Prostate gland (tissue), 2 donors: Measurements from ENCODE around the gene PML. TPM values are rescaled to one million over a fixed set of nuclear protein-coding genes. Genes with fewer than 3 reads are reported as not detected.
"Not testable (repeated sequence)": the region's sequence is repeated elsewhere in the genome, so short reads cannot be mapped to it uniquely, and the experiment has no call there.

Experiments
- DNase-seq: peaks from one replicate; pipeline ENCODE4 v3.0.0-alpha.2; 2019; ENCODE audit warnings: low spot score
- H3K27ac ChIP-seq, 2 donors: fragments of 200-600 bp; sonication (generic); 2 replicates each; pipeline ENCODE4 v1.5.1; 2017 to 2019
- H3K27me3 ChIP-seq: fragments of 200-600 bp; sonication (generic); replicated peaks from 2 replicates; pipeline ENCODE4 v1.5.1; 2019; ENCODE audit not compliant: insufficient read depth
- H3K36me3 ChIP-seq, 2 donors: fragments of 200-600 bp; sonication (generic); 1 replicate in 1 of 2; 2 replicates in 1 of 2; pipeline versions ENCODE4 v1.5.1 to v1.8.1; 2017 to 2019
- H3K4me1 ChIP-seq: fragments of 200-600 bp; sonication (generic); replicated peaks from 2 replicates; pipeline ENCODE4 v1.5.1; 2019
- H3K4me3 ChIP-seq, 2 donors: fragments of 200-600 bp; sonication (generic); 2 replicates each; pipeline ENCODE4 v1.5.1; 2017 to 2019
- H3K9me3 ChIP-seq: fragments of 200-600 bp; sonication (generic); 2 replicates; pipeline ENCODE4 v1.5.1; 2017
- WGBS: methylation state at CpG from one replicate; pipeline ENCODE4 v1.1.5; 2018; 5-methylcytosine and 5-hydroxymethylcytosine counted together
- intact Hi-C: fragments of 100-400 bp; cut with DNase I; formaldehyde crosslinking; loops from one replicate; pipeline ENCODE4 v1.14.2; 2022
- small RNA-seq, 2 donors: library from RNA; depleted of rRNA; stranded (forward); fragments of <200 nt; gene quantifications; one replicate each; pipeline ENCODE3, GENCODE V24; 2016
- total RNA-seq, 2 donors: library from RNA; depleted of rRNA; stranded (reverse); fragments of >200 nt; gene quantifications; one replicate each; pipeline ENCODE4 v1.1.0, GENCODE V29; 2016

PML gene
- total RNA-seq, 2 donors from 2014 or later: 67.5 to 122 TPM

DNA sequence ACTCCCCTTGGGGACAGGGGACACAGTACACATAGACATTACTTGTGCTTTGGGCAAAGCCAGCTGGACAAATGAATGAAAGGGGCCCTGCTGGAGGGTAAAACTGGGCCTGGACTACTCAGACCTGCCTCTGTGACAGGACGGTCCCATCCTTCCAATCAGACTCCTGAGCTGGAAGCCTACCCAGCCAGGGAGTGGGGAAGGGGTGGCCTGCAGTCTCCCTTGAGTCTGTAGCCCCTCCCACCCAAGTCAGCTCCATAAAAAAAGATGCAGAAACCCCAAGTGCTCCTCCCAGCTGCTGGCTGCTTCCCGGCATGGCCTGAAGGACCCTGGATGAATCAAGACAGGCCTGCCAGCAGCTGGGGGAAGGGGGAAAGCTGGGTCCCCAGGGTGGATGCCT, 100.1 kb downstream of the PML start:
- DNase-seq, intact Hi-C loops, H3K9me3 ChIP-seq, H3K27ac ChIP-seq, H3K27me3 ChIP-seq, H3K4me1 ChIP-seq, H3K4me3 ChIP-seq, H3K36me3 ChIP-seq: not testable (repeated sequence)
- WGBS: no CpG with 5 or more reads among the region's 2 CpGs

DNA sequence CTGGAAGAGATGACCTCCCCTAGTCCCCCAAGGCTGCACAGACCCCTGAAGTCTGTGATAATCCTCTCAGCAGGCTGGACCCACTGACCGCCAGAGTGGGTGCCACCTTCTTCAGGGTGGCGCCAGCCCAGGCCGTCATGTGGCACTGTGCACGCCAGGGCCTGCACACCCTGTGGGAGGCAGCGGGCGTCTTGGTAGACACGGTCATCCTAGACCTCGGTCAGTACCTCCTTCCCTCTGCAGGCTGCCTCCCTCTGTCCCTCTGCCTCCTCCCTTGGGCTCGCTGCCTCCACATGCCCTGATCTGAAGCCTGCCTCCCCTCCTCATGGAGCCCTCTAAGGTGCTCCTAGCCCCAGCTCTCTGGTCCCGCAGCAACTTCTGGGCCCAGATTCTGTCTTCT, 101.1 kb downstream of the PML start:
- H3K4me3 ChIP-seq, H3K4me1 ChIP-seq, H3K27ac ChIP-seq, H3K9me3 ChIP-seq, DNase-seq, H3K36me3 ChIP-seq, H3K27me3 ChIP-seq, intact Hi-C loops: not testable (repeated sequence)
- 72% methylated on average over 7 of the region's 10 CpGs for WGBS

DNA sequence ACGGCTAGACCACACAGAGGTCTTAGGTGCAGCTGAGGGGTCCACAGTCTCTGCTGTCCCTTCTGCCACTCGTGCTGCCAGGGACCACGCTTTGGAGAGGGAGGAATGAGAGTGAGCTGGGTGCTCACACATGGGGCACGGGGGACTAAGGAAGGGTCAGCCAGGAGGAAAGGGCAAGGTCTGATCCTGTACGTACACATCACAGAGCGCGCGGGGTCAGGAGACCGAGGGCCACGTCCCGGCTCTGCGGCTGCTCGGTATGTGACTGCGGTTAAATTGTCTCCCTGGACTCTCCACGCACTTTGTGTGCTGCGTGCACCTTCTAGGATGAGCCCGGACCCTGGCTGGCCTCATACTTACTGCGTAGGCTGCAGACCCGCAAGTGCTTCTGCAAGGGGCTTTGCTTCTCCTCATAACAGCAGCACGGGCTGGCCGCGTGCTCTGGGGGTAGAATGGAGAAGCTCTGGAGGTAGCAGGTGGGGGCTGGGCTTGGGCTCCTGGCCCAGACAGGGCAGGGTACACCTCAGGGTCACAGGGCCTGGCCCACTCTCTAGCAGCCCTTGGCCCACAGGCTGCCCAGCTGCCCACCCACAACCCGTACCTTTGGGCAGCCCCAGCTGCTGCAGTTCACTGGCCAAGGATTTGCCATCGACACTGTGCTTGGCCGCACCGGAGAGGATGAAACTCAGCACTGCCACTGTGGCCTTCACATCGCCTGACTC, 102.4 kb downstream of the PML start:
- H3K4me1 ChIP-seq, H3K4me3 ChIP-seq, H3K27ac ChIP-seq, H3K27me3 ChIP-seq, DNase-seq, intact Hi-C loops, H3K36me3 ChIP-seq, H3K9me3 ChIP-seq: not testable (repeated sequence)
- WGBS: no CpG with 5 or more reads among the region's 27 CpGs

Small RNAs within 50 kb of the gene (small RNA-seq; reads per million reads assigned to genes)
- 0 reads per million in 2 donors for gene RN7SL429P

Other genes with a start within 250 kb of the PML start
- 10 to 100 TPM; 17.3 to 26.0 TPM for gene INSYN1, start 241.4 kb upstream of the PML start, total RNA-seq
- gene TBC1D21, start 121.2 kb upstream of the PML start, total RNA-seq: 1 to 10 TPM in 1 of 2 donors, not detected in 1; 1.4 TPM
- 10 to 100 TPM; 20.5 to 22.5 TPM for gene LOXL1, start 68.3 kb upstream of the PML start, total RNA-seq
- 10 to 100 TPM; 15.6 to 26.8 TPM for gene STOML1, start 2.4 kb upstream of the PML start, total RNA-seq
- 1 to 10 TPM in 1 of 2 donors, not detected in 1; 4.4 TPM for gene GOLGA6A, start 87.8 kb downstream of the PML start, total RNA-seq
- gene ISLR2, start 135.9 kb downstream of the PML start, total RNA-seq: 1 to 10 TPM; 1.9 to 4.3 TPM
- gene ISLR, start 179.0 kb downstream of the PML start, total RNA-seq: 10 to 100 TPM; 36.5 to 70.7 TPM
- 1 to 10 TPM in 1 of 2 donors, under 1 TPM in 1; 0.77 to 1.8 TPM for gene STRA6, start 208.1 kb downstream of the PML start, total RNA-seq
- gene CCDC33, start 241.6 kb downstream of the PML start, total RNA-seq: 1 to 10 TPM in 1 of 2 donors, not detected in 1; 1.5 TPM